Kidney (tissue), 14 donors: ENCODE measurements around the gene GIMAP2. TPM values are rescaled to one million over a fixed set of nuclear protein-coding genes. Genes with fewer than 3 reads are reported as not detected.
A peak's percentile ranks its signal among the peaks of the same experiment; 100 is the strongest.

ENCODE experiments used
- DNase-seq, 5 donors: peaks; one replicate each; pipeline ENCODE4 v3.0.0-alpha.2; 2013 to 2020
- FAIRE-seq: peaks from 2 replicates; lab custom pipeline; 2012; peaks lifted over from hg19 to GRCh38; lab: Jason Lieb, UNC
- H3K27ac ChIP-seq, 2 donors: one replicate each; pipeline ENCODE4 v1.7.0; 2013; ENCODE audit warnings: low read depth in 2 of 2, low read length in 2 of 2, inconsistent platforms in 1 of 2
- H3K27me3 ChIP-seq: one replicate; pipeline ENCODE4 v1.7.1; 2013; ENCODE audit warnings: low read length, inconsistent platforms; ENCODE audit not compliant: control insufficient read depth, insufficient read depth
- H3K36me3 ChIP-seq, 3 donors: one replicate each; pipeline versions ENCODE4 v1.7.0 to v1.7.1; 2013; ENCODE audit warnings: low read length in 3 of 3, control low read depth in 1 of 3, inconsistent platforms in 1 of 3; ENCODE audit not compliant: insufficient read depth in 3 of 3, control insufficient read depth in 2 of 3
- H3K4me1 ChIP-seq, 3 donors: one replicate each; pipeline versions ENCODE4 v1.7.0 to v1.7.1; 2013; ENCODE audit warnings: low read length in 3 of 3, inconsistent platforms in 1 of 3, low read depth in 1 of 3; ENCODE audit not compliant: control insufficient read depth in 2 of 3, insufficient read depth in 2 of 3
- H3K4me3 ChIP-seq, 3 donors: one replicate each; pipeline versions ENCODE4 v1.7.0 to v1.8.1; 2013; ENCODE audit warnings: low read length in 3 of 3, control low read depth in 1 of 3, inconsistent platforms in 1 of 3
- H3K9ac ChIP-seq, 3 donors: one replicate each; pipeline versions ENCODE4 v1.7.0 to v1.7.1; 2013; ENCODE audit warnings: low read length in 3 of 3, control low read depth in 1 of 3, inconsistent platforms in 1 of 3
- H3K9me3 ChIP-seq, 3 donors: one replicate each; pipeline versions ENCODE4 v1.7.0 to v1.7.1; 2013; ENCODE audit warnings: low read length in 3 of 3, control low read depth in 1 of 3, inconsistent platforms in 1 of 3; ENCODE audit not compliant: control insufficient read depth in 2 of 3, insufficient read depth in 1 of 3
- CTCF ChIP-seq: IDR thresholded peaks from 3 replicates; pipeline ENCODE4 v1.5.1; 2012; ENCODE audit warnings: mild to moderate bottlenecking, moderate library complexity, borderline replicate concordance; ENCODE audit not compliant: insufficient read depth; ENCODE audit errors: extremely low read depth
- intact Hi-C: fragments of 100-400 bp; cut with DNase I; formaldehyde crosslinking; loops from one replicate; pipeline ENCODE4 v1.11.1; 2022
- polyA plus RNA-seq: library from polyadenylated mRNA; stranded (reverse); fragments of 350-450 nt; fragmentation: Illumina TruSeq; extraction: RNeasy Lipid Tissue Mini Kit (QIAGEN cat#74804); gene quantifications from one replicate; pipeline ENCODE4 v1.2.3, GENCODE V29; 2014; ENCODE audit warnings: low read depth, low replicate concordance; ENCODE audit not compliant: insufficient read depth
- total RNA-seq: library from RNA; stranded (reverse); fragmentation: NEBNext Ultra II Directional; extraction: Animal tissue kit (Norgen Biotek cat#: 25700); gene quantifications from one replicate; pipeline ENCODE4 v1.2.1, GENCODE V29; 2021
- donor health status: control.
- donor health status: control.
- donor health status: control.
- donor health status: control.
- donor health status: control.
- donor health status: DM: yes; HTN: yes; CAD: no.
- donor health status: Normal renal cell carcinoma (clear cell type).

The GIMAP2 gene
- total and polyA plus RNA-seq, 2 donors from 2014 or later, result 6.7 to 19.5 TPM

DNA sequence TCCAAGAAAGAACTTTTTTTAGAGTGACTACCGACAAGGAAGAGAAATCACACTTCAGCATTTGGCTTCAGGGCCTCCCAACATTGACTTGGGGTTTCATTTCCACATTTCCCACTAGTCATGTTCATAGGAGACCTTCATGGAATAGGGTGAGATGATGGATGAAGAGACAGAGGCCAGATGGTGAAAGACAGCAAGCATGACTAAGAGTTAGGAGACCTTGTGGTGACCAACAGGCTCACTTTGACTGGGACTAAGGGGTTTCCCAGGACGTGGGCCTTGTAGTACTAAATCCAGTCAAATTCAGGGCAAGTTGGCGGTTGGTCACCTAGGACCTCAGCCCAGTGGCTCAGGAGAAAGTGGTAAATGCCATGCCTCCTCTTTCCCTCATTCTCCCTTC lies 48.7 kb downstream of the GIMAP2 start:
- Histone ChIP-seq H3K36me3 (no peaks in the 10 kb centered on the region), H3K4me1 (no peaks in the 10 kb centered on the region), H3K9ac (no peak overlapping the region), H3K27me3 (no peaks in the 10 kb centered on the region), H3K9me3 (no peaks in the 10 kb centered on the region), H3K4me3 (no peak overlapping the region), H3K27ac (no peak overlapping the region)
- TF ChIP-seq CTCF, result no peak
- DNase-seq (no peak), FAIRE-seq (no peak)
- intact Hi-C loops, result no loop called here

- no peak overlapping the region for H3K9ac ChIP-seq
- FAIRE-seq, result no peak
- H3K4me1 ChIP-seq, result no peaks in the 10 kb centered on the region
- no peaks in the 10 kb centered on the region for H3K9me3 ChIP-seq
- no peak for TF ChIP-seq CTCF
- no peaks in the 10 kb centered on the region for H3K27me3 ChIP-seq
- no peak for DNase-seq
- intact Hi-C loops, result no loop called here
- peak overlapping the region in 1 of 2 donors; percentile 6 for H3K27ac ChIP-seq
- no peak overlapping the region for H3K4me3 ChIP-seq
- H3K36me3 ChIP-seq, result no peaks in the 10 kb centered on the region
Observed at GRCh38 chr7:150735596-150736358, 50.3 kb downstream of the GIMAP2 start.

DNA sequence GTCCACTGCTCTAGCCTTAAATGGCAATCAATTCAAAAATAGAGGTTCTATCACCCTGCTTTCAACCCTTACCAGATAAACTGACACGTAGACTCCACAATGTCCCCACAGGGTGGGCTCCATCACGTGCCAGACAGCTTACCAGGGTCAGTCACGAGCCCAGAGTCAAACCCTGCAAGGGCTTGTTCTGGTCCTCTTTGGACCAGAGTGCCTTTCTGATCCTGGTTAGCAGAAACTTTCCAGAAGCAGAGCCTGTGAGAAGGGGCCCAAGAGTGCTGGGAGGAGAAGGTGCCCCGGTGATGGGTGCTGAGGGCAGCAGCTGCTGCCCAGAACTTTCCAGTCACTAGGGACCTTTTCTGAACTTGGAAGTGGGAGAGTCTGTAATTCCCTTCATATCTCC lies 51.4 kb downstream of the GIMAP2 start:
- H3K4me3 ChIP-seq, result peak overlapping the region in 2 of 3 donors; percentile 67 to 85
- peaks cover 0 to 2% (median 0%) of the 10 kb centered on the region in 3 donors for H3K36me3 ChIP-seq
- intact Hi-C loops, result no loop called here
- H3K9me3 ChIP-seq, result no peaks in the 10 kb centered on the region
- H3K27ac ChIP-seq, result peak overlapping the region; percentile 6 to 86
- H3K27me3 ChIP-seq, result no peaks in the 10 kb centered on the region
- FAIRE-seq (no peak), DNase-seq (no peak)
- no peak overlapping the region for H3K9ac ChIP-seq
- TF ChIP-seq CTCF, result no peak
- H3K4me1 ChIP-seq, result peaks cover 0 to 2% (median 0%) of the 10 kb centered on the region in 3 donors
